Activated gamma-delta T cell (primary cell): ENCODE measurements around the gene MPC2.
"Not testable (repeated sequence)": the region's sequence is repeated elsewhere in the genome, so short reads cannot be mapped to it uniquely, and the experiment has no call there.

Source experiments
- DNase-seq: peaks from one replicate; lab custom pipeline; 2025; lab: John Stamatoyannopoulos, UW

Gene MPC2

GRCh38 chr1:167934426-167935215 lies 2.3 kb downstream of the MPC2 start:
- no peak for DNase-seq

GRCh38 chr1:167933788-167934187 lies 3.1 kb downstream of the MPC2 start:
- no peak for DNase-seq

GRCh38 chr1:167929725-167930124 lies 7.1 kb downstream of the MPC2 start:
- no peak for DNase-seq

DNA sequence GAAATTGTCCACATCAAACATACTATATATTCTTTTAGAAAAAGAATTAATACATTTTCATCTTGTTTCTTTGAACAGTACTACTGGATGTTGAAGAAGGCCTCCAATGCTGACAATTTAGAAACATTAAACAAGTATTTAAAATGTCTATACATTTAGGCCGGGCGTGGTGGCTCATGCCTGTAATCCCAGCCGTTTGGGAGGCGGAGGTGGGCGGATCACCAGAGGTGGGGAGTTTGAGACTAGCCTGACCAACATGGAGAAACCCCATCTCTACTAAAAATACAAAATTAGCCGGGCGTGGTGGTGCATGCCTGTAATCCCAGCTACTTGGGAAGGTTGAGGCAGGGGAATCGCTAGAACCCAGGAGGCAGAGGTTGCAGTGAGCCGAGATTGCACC lies 8.0 kb downstream of the MPC2 start:
- not testable (repeated sequence) for DNase-seq

DNA sequence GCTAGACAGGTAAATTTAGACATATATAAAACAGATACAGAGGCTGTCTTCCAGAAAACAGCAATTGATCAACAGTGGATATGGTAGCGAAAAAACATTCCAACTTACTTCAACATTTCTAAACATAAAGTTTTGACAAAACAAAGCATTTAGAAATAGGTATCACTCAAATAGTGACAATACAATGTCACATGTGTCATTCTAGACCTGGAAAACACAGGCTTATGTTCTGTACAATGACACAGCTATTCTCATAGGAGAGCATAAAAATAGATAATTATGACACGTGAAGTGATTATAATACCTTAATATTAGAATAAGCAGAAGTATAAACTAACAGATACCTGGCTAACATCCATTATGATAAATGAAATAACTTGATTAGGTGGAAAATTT lies 8.4 kb downstream of the MPC2 start:
- DNase-seq, result no peak

DNA sequence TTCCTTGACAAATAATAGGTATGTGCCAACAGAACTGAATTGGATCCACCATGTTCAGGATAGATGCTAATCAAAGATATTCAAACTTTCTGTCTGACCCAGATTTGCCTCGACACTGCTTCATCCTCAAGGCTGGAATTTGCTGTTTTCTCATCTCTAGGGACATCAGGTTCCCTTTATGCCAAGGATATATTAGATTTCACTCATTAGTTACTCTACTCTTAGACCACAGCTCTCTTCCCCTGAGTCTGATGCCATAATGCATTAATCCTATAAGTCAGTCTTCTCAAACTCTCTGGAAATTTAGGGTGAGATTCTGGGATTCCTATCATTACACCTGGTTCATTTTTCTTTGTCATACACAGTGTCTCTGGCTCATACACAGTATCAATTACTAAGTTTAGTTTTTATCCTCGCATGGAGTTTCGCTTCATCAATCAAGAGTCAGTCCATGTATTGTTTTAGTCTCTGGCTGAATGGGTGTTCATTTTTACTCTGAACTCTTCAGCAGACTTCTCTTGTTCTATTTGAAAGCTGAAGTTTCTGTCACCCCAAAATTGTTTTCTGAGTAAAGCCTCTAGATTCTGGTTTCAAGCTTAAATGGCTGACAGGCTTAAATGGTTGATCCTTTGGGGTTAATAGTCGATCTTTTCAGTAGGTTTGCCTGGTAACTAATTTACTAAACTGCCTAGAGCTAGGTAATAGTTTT lies 9.7 kb downstream of the MPC2 start:
- no peak for DNase-seq

GRCh38 chr1:167926486-167926997 lies 10.3 kb downstream of the MPC2 start:
- DNase-seq, result no peak

GRCh38 chr1:167924543-167925231 lies 12.2 kb downstream of the MPC2 start:
- no peak for DNase-seq

- DNase-seq, result no peak
Observed at GRCh38 chr1:167924102-167924501, 12.8 kb downstream of the MPC2 start.

- no peak for DNase-seq
Observed at GRCh38 chr1:167923324-167924056, 13.4 kb downstream of the MPC2 start.

DNA sequence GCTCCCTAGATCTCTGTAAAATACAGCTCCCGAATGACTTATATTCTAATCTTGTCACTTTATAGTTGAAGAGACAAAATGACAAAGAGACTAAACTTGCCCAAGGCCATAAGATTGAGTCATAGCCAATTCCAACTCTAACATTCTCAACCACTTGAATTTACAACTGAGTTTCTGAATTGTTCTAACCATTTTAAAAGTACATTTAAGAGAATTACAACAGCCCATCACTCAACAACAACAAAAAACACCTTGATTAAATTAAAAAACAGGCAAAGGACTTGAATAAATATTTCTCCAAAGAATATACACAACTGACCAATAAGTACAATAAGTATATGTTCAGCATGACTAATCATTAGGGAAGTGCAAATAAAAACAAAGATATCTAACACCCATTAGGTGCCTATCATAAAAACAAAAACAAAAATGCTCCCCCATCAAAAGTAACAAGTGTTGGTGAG lies 14.2 kb downstream of the MPC2 start:
- no peak for DNase-seq

- no peak for DNase-seq
Observed at GRCh38 chr1:167922023-167922422, 14.8 kb downstream of the MPC2 start.

DNA sequence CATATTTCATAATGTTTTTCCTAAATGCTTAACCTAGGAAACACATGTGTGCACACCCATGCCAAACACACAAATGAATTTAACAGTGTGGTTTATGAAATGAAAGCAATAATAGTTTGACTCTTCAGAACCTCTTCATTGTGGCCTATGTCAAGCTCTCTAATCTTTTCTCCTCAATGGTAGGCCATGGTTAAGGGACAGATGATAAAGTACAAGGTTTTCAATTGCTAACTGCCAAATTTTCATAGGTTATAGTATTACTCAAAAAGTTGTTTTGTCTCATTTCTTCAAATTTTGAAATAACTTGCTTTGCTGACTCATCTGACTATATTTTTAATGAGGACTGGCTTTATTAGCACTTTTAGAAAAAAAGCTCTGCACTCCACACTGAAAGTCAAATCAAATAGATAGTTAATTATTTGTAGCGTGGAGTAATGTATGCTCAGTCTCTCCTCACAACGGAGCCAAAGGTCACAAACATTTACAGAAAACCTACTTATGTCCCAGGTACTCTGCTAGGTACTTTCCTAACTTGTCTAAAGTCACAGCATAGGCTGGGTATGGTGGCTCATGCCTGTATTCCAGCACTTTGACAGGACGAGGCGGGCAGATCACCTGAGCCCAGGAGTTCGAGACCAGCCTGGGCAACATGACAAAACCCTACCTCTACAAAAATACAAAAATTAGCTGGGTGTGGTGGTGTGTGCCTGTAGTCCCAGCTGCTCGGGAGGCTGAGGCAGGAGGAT lies 19.9 kb downstream of the MPC2 start:
- DNase-seq, result no peak

- DNase-seq, result no peak
Observed at GRCh38 chr1:167915569-167915968, 21.3 kb downstream of the MPC2 start.

DNA sequence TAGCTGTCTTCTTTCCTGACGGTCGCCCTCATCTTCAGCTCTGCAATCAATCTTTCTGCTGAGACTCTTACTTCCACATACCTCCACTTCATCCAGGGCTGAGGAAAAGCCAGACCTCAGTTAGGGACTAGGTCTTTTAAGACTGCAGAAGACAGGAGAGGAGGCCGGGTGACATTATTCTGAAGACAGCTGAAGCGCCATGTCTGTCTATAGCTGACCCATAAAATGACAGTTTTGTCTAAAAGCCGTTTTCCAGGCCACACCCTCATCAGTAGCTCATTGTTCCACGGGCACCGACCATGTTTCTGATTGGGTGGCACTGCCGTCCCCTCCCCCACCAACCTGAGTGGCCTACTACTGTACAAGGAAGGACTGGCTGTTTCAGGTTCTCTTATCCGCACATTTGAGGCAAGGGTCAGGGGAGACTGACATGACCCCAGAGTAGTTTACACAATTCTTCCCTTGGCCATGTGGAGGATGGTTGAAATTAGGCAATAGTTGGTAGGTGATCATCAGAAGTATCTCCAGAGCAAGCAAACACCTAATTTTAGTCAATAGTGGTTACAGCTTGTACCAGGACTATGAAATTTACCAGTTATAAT lies 22.9 kb downstream of the MPC2 start, which contains the start of gene ADCY10:
Gene ADCY10, minus strand, starts transcription at position 240 of the 602 bp plus-strand sequence. CDS start 8,994 bp downstream, outside the sequence.
- DNase-seq, result no peak

DNA sequence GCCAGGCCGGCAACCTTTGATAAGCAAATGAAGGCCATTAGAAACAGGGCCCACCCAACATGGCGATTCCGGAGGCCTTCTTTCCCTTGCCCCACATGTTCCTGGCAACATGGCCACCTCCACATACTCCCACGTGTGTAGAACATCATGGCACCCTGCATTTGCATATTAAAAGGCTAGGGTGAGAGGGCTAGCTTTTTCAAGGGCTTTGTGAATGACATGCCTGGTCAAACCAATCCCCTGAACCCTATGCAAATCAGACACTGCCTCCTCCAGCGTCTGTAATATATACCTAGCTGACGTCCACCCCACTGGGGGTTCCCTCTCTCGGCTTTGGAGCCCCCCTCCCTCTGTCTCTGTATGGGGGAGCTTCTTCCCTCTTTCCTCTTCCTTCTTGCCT lies 24.6 kb downstream of the MPC2 start:
- DNase-seq, result no peak

- no peak for DNase-seq
Observed at GRCh38 chr1:167911413-167911812, 25.5 kb downstream of the MPC2 start.

- no peak for DNase-seq
Observed at GRCh38 chr1:167910530-167910929, 26.3 kb downstream of the MPC2 start.

DNA sequence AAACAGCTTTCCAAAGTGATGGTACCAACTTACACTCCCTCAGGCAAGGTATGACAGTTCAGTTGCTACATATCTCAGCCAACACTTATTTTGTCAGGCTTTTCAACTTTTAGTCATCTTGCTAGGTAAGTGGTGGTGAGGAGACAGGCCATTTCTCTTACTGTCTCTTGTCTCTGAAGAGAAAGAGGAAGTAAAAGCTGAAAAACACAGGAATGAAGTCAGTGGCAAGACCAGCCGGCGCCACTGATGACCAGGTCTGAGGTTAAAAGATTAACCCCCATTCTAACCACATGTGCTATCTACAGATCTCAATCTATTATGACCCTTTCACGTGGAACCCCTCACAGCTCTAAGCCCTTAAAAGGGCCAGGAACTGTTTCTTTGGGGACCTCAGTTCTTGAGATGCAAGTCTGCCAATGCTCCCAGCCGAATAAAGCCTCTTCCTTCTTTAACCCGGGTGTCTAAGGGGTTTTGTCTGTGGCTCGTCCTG lies 27.1 kb downstream of the MPC2 start:
- no peak for DNase-seq

GRCh38 chr1:167905671-167906070 lies 31.2 kb downstream of the MPC2 start:
- no peak for DNase-seq
